Cerebellar nuclear complex (tissue), 1 donor: Measurements from ENCODE around the gene MPND.

ENCODE experiments used
- DNase-seq, 2 experiments: peaks; one replicate each; lab custom pipeline; 2025; lab: John Stamatoyannopoulos, UW

The MPND gene

GRCh38 chr19:4379383-4380253 lies 36.3 kb downstream of the MPND start:
- DNase-seq = no peak

DNA sequence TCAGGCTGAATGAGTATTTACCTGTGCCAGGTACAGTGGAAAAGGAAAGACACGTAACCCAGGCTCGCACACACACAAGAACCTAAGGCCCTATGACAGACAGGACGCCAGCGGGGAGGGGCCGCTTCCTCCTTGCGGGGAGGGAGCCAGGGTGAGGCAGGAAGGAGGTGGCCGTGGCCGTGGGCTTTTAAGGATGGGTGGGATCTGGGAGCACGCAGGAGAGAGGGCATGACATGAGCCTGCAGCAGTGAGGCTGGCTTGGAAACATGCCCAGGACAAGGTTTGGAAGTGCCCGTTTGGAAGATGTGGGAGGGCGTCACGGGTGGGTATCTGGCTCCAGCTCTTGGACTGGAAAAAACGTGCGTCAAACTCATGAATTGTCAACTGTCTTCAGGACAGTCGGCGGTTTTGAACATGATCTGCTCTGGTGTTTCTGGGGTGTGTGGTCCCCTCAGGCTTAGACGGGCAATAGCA lies 36.9 kb downstream of the MPND start:
- DNase-seq = no peak

GRCh38 chr19:4385291-4386040 lies 42.1 kb downstream of the MPND start:
- no peak for DNase-seq

DNA sequence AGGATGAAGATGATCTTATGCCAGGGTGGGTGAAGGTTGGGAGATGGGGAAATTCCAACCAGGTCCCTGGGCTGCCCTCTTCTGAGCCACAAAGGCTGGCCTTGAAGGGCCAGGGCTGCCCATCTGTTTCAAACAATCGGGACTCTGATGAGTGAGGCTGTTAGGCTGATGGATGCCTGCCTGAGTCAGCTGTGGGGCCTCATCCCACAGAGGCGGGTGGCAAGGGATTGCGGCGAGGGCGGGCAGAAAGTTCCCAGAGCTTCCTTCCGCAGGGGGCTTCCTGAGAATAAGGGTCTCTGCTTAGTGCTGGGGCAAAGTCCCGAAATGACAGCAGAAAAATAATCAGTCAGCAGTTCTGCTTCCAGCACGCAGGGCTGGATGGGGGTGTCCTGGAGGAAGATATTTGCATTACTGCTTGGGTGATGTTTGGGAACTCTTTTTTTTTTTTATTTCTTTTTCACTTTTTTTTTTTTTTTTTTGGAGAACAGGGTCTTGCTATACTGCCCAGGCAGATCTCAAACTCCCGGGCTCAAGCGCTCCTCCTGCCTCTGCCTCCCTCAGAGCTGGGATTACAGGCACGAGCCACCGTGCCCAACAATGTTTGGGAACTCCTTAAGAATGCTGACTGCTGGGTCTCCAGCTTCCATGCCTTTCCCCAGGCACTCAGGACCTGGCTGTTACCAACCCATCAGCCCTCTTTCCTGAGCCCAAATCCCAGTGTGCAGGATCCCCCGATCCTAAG lies 42.9 kb downstream of the MPND start:
- DNase-seq = no peak

GRCh38 chr19:4388337-4389063 lies 45.1 kb downstream of the MPND start:
- DNase-seq = no peak

- DNase-seq = no peak
Measured at GRCh38 chr19:4389064-4389375, 45.7 kb downstream of the MPND start.

DNA sequence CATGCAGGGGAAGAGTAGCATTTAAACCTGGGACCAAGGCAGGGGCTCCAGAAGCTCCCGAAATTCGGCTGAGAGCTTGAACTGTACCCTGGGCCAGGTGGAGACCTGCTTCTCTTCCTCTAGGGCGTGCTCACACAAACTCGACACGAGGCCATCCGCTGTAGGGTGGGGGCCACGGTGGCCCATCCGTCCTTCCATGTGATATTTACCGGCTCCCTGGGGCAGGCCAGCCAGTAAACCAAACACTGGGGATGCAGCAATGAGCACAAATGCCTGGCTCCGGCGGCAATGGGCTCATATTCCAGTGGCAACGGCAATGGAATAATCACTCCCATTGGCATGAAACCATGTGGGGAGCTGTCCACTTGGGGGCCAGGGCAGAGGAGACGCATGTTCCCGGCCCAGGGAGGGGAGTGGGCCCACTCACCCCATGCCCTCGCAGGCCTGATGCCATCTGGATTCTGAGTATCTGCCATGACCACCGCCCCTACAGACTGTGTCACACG lies 46.2 kb downstream of the MPND start:
- no peak for DNase-seq

DNA sequence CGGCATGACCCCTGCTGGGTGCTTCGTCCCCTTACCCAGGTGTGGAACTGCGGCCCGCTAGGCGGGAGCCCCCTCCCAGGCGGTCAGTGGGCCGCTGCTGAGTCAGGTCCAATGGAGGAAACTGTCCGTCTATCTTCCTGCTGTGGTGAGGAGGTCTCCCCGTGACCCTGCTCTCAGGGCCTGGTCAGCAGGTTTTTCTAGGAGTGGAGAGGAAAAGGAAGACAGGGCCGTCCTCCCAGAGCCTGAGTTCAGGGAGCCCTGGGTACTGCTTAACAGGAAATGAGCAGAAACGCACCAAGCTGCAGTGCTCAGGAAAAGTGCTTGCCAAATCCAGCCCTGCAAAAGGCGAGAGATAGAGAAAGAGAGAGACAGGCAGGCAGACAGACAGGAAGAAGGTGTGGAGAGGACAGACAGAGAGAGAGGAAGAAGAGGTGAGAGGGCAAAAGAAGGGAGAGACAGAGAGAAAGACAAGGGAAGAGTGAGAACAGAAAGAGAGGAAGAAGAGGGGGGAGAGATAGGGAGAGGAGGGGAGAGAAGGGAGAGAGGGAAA lies 46.7 kb downstream of the MPND start:
- DNase-seq = no peak

- DNase-seq = no peak
Measured at GRCh38 chr19:4390567-4391305, 47.4 kb downstream of the MPND start.

- no peak for DNase-seq
Measured at GRCh38 chr19:4391306-4391693, 47.9 kb downstream of the MPND start.

- DNase-seq = no peak
Measured at GRCh38 chr19:4391701-4392483, 48.5 kb downstream of the MPND start.

GRCh38 chr19:4393947-4394590 lies 50.7 kb downstream of the MPND start:
- DNase-seq = no peak

DNA sequence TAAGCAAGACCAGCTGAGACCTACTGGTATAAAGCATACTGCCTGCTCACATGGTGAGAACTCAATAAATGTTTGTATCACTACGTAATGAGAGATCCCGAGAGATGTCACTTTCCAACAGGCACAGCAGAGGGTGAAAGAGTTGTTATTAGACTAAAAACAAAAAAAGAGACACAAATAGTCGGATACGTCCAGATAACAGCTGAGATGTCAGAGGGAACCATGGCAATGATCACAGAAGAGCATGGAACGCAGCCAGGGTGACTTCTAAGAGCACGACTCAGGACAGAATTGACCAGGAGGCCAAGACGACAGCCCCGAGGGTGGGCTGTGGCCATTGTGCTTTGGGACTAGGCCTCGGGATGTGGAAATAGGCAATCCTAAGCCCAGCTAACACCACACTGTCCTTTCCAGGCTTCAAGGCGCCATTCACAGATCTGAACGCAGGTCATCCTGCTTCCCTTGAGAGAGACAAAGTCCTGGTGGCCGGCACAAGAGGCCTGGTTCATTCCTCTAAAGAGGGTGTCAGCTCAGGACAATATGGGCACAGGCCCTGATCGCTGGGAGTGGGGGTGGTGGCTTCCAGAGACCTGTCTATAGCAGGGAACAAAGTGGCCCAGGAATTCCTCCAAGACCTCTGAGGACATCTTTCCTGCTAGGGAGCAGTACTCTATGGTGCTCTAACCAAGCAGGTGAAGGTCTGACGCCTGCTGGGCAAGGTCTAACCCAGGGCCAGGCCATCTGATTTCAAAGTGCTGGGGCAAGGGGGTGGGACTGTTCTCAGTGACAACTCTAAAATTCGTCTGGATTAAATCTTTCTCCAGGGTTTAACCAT lies 53.8 kb downstream of the MPND start:
- no peak for DNase-seq

DNA sequence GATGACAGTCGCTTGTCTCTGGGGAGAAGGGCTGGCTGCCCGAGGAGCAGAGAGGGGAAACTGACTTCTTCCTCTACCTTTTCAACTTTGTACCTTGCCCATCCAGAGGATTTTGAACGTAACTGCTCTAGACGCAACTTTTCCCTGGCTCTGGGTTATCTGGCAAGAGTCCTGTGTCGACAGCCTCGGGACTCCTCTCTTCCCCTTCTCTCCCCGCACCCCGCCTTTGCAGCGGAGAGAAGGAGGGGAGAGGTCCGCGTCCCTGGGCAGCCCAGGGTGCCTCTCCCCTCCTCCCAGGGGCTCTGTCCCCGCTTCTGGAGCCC lies 56.4 kb downstream of the MPND start:
- DNase-seq = no peak

- DNase-seq = peak in 1 of 2 experiments; percentile 76
Measured at GRCh38 chr19:4400135-4400936, 57.0 kb downstream of the MPND start, which contains the start of gene SH3GL1. TSS of gene SH3GL1 (minus strand) at chr19:4400547. CDS start at chr19:4400368, 179 bp downstream.

DNA sequence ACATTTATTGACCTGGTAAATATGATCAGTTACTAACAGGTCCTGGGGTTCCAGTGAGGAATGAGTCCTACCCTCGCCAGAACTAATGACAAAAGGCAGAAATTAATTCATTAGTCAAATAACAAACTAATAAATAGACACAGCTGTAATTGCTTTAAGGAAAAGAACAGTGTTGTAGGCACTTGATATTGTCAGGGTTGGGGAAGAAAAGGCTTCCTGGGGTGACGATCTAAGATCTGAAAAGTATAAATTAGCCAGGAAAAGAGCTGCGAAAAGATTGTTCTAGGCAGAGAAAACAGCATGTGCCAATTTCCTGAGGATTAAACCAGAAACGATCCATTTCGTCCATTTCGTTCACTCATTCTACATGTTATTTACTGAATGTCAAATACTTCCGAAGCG lies 58.4 kb downstream of the MPND start:
- no peak for DNase-seq

DNA sequence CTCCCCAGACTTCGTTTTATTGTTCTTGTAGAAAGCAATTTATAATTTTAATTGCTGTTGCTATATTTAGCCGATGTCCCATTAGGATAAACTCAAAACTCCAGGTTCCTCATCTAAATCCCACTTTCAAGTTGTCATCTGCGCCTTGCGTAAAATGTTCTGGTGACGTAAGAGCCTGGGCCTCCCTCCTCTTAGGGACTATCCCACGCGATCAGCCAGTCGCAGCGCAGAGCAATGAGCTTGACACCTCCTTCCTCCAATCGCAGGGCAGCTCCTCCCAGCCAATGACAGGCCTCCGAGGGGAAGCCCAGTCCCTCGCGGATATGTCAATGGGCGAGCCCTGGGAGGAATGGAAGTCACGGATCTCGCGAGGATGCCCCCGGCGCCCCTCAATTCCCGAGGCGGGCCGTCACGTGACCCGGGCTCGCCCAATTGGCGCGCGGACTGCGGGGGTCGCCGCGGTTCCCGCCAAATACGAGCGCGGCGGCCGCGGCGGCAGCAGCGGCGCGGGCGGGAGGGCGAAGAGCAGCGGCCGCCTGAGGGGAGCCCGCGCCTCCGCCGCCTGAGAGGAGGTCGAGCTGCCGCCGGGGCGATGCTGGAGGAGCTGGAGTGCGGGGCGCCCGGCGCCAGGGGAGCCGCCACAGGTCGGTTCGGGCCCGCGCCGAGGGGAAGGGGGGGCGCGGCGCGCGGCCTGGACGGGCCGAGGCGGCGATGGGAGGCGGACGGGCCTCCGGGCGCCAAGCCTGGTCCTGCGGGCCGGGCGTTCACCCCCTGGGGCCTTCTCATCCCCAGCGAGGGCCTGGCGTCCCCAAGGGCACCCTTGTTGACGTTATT lies 59.0 kb downstream of the MPND start, which contains the start of gene CHAF1A:
CHAF1A (plus strand) TSS at position 470 of the 834 bp plus-strand sequence; CDS start at position 593, 123 bp downstream.
- peak; percentile 97 to 99 for DNase-seq
